ENCODE data around the gene CDC42BPB.

- TF ChIP-seq POLR2A (IDR thresholded peaks at IDR 0.05; ENCODE audit: low read depth, low read length) (no peak), USF2 (IDR thresholded peaks at IDR 0.05; ENCODE audit: low read depth, low read length) (no peak), FOS (IDR thresholded peaks at IDR 0.05; ENCODE audit: low read depth, low read length) (no peak), CTCF (conservative IDR thresholded peaks at IDR 0.05; ENCODE audit: low read depth, low read length) (no peak), CEBPB (IDR thresholded peaks at IDR 0.05; ENCODE audit: low read depth, low read length) (no peak), BHLHE40 (IDR thresholded peaks at IDR 0.05; ENCODE audit: low read depth, low read length) (no peak), SMC3 (IDR thresholded peaks at IDR 0.05; ENCODE audit: low read depth, low read length) (no peak), CHD1 (IDR thresholded peaks at IDR 0.05; ENCODE audit: low read depth, low read length) (no peak)
Measured at GRCh38 chr14:103070971-103071542, 13.7 kb upstream of the CDC42BPB start.
